ENCODE data around the gene SNX21.

SNX21 gene

GRCh38 chr20:45814314-45814713, 19.3 kb upstream of the SNX21 start:
- H3K9ac ChIP-seq (ENCODE audit: insufficient read length, low read depth) = no peak overlapping the region
- H3K36me3 ChIP-seq (ENCODE audit: insufficient read depth, insufficient read length, low read length) = peaks cover 69% of the 10 kb centered on the region
- H3K27me3 ChIP-seq (ENCODE audit: insufficient read depth, insufficient read length) = no peaks in the 10 kb centered on the region
- peaks cover 17% of the 10 kb centered on the region for H3K4me1 ChIP-seq (ENCODE audit: insufficient read depth, insufficient read length)
- peak overlapping the region; percentile 96 for H3K4me3 ChIP-seq (ENCODE audit: insufficient read length, low read depth)
- no peak for TF ChIP-seq SUZ12 (IDR thresholded peaks at IDR 0.05; ENCODE audit: extremely low read depth, insufficient read depth, insufficient read length)
- no peak for TF ChIP-seq ZNF274 (IDR thresholded peaks at IDR 0.05; ENCODE audit: low read depth, low read length)
- no peaks in the 10 kb centered on the region for H3K9me3 ChIP-seq (ENCODE audit: insufficient read depth, low read length)
- DNase-seq (ENCODE audit: low read depth, low spot score) = no peak

- no peak for DNase-seq (ENCODE audit: low read depth, low spot score)
- Histone ChIP-seq H3K9ac (ENCODE audit: insufficient read length, low read depth) (no peak overlapping the region), H3K27me3 (ENCODE audit: insufficient read depth, insufficient read length) (no peaks in the 10 kb centered on the region), H3K36me3 (ENCODE audit: insufficient read depth, insufficient read length, low read length) (peaks cover 48% of the 10 kb centered on the region), H3K4me1 (ENCODE audit: insufficient read depth, insufficient read length) (peaks cover 19% of the 10 kb centered on the region), H3K9me3 (ENCODE audit: insufficient read depth, low read length) (no peaks in the 10 kb centered on the region), H3K4me3 (ENCODE audit: insufficient read length, low read depth) (no peak overlapping the region)
- TF ChIP-seq YY1 (IDR thresholded peaks at IDR 0.05; ENCODE audit: insufficient read depth, insufficient read length) (no peak), SUZ12 (IDR thresholded peaks at IDR 0.05; ENCODE audit: extremely low read depth, insufficient read depth, insufficient read length) (no peak), ZNF274 (IDR thresholded peaks at IDR 0.05; ENCODE audit: low read depth, low read length) (no peak)
Observed at GRCh38 chr20:45816951-45817350, 16.6 kb upstream of the SNX21 start.

GRCh38 chr20:45817376-45818194, 16.0 kb upstream of the SNX21 start:
- Histone ChIP-seq H3K4me1 (ENCODE audit: insufficient read depth, insufficient read length) (peaks cover 20% of the 10 kb centered on the region), H3K9me3 (ENCODE audit: insufficient read depth, low read length) (no peaks in the 10 kb centered on the region), H3K36me3 (ENCODE audit: insufficient read depth, insufficient read length, low read length) (peaks cover 48% of the 10 kb centered on the region), H3K9ac (ENCODE audit: insufficient read length, low read depth) (no peak overlapping the region), H3K4me3 (ENCODE audit: insufficient read length, low read depth) (no peak overlapping the region), H3K27me3 (ENCODE audit: insufficient read depth, insufficient read length) (no peaks in the 10 kb centered on the region)
- no peak for DNase-seq (ENCODE audit: low read depth, low spot score)
- no peak for TF ChIP-seq ZNF274 (IDR thresholded peaks at IDR 0.05; ENCODE audit: low read depth, low read length)
- no peak for TF ChIP-seq YY1 (IDR thresholded peaks at IDR 0.05; ENCODE audit: insufficient read depth, insufficient read length)
- no peak for TF ChIP-seq SUZ12 (IDR thresholded peaks at IDR 0.05; ENCODE audit: extremely low read depth, insufficient read depth, insufficient read length)

GRCh38 chr20:45818239-45818638, 15.4 kb upstream of the SNX21 start:
- no peaks in the 10 kb centered on the region for H3K27me3 ChIP-seq (ENCODE audit: insufficient read depth, insufficient read length)
- H3K36me3 ChIP-seq (ENCODE audit: insufficient read depth, insufficient read length, low read length) = peaks cover 42% of the 10 kb centered on the region
- no peak overlapping the region for H3K4me3 ChIP-seq (ENCODE audit: insufficient read length, low read depth)
- peaks cover 20% of the 10 kb centered on the region for H3K4me1 ChIP-seq (ENCODE audit: insufficient read depth, insufficient read length)
- no peaks in the 10 kb centered on the region for H3K9me3 ChIP-seq (ENCODE audit: insufficient read depth, low read length)
- no peak overlapping the region for H3K9ac ChIP-seq (ENCODE audit: insufficient read length, low read depth)
- no peak for TF ChIP-seq ZNF274 (IDR thresholded peaks at IDR 0.05; ENCODE audit: low read depth, low read length)
- no peak for TF ChIP-seq YY1 (IDR thresholded peaks at IDR 0.05; ENCODE audit: insufficient read depth, insufficient read length)
- no peak for TF ChIP-seq SUZ12 (IDR thresholded peaks at IDR 0.05; ENCODE audit: extremely low read depth, insufficient read depth, insufficient read length)
- DNase-seq (ENCODE audit: low read depth, low spot score) = no peak

GRCh38 chr20:45819466-45819865, 14.1 kb upstream of the SNX21 start:
- TF ChIP-seq SUZ12 (IDR thresholded peaks at IDR 0.05; ENCODE audit: extremely low read depth, insufficient read depth, insufficient read length) (no peak), ZNF274 (IDR thresholded peaks at IDR 0.05; ENCODE audit: low read depth, low read length) (no peak), YY1 (IDR thresholded peaks at IDR 0.05; ENCODE audit: insufficient read depth, insufficient read length) (no peak)
- Histone ChIP-seq H3K4me3 (ENCODE audit: insufficient read length, low read depth) (no peak overlapping the region), H3K27me3 (ENCODE audit: insufficient read depth, insufficient read length) (no peaks in the 10 kb centered on the region), H3K4me1 (ENCODE audit: insufficient read depth, insufficient read length) (peaks cover 24% of the 10 kb centered on the region), H3K36me3 (ENCODE audit: insufficient read depth, insufficient read length, low read length) (peaks cover 30% of the 10 kb centered on the region), H3K9ac (ENCODE audit: insufficient read length, low read depth) (no peak overlapping the region), H3K9me3 (ENCODE audit: insufficient read depth, low read length) (no peaks in the 10 kb centered on the region)
- no peak for DNase-seq (ENCODE audit: low read depth, low spot score)

GRCh38 chr20:45821947-45822346, 11.7 kb upstream of the SNX21 start:
- Histone ChIP-seq H3K27me3 (ENCODE audit: insufficient read depth, insufficient read length) (no peaks in the 10 kb centered on the region), H3K4me1 (ENCODE audit: insufficient read depth, insufficient read length) (peaks cover 24% of the 10 kb centered on the region), H3K36me3 (ENCODE audit: insufficient read depth, insufficient read length, low read length) (peaks cover 7% of the 10 kb centered on the region), H3K9me3 (ENCODE audit: insufficient read depth, low read length) (no peaks in the 10 kb centered on the region), H3K4me3 (ENCODE audit: insufficient read length, low read depth) (no peak overlapping the region), H3K9ac (ENCODE audit: insufficient read length, low read depth) (no peak overlapping the region)
- TF ChIP-seq YY1 (IDR thresholded peaks at IDR 0.05; ENCODE audit: insufficient read depth, insufficient read length) (no peak), ZNF274 (IDR thresholded peaks at IDR 0.05; ENCODE audit: low read depth, low read length) (no peak), SUZ12 (IDR thresholded peaks at IDR 0.05; ENCODE audit: extremely low read depth, insufficient read depth, insufficient read length) (no peak)
- no peak for DNase-seq (ENCODE audit: low read depth, low spot score)

GRCh38 chr20:45822857-45823256, 10.7 kb upstream of the SNX21 start:
- Histone ChIP-seq H3K36me3 (ENCODE audit: insufficient read depth, insufficient read length, low read length) (peaks cover 2% of the 10 kb centered on the region), H3K9me3 (ENCODE audit: insufficient read depth, low read length) (no peaks in the 10 kb centered on the region), H3K9ac (ENCODE audit: insufficient read length, low read depth) (peak overlapping the region; percentile 12), H3K27me3 (ENCODE audit: insufficient read depth, insufficient read length) (no peaks in the 10 kb centered on the region), H3K4me1 (ENCODE audit: insufficient read depth, insufficient read length) (peaks cover 21% of the 10 kb centered on the region), H3K4me3 (ENCODE audit: insufficient read length, low read depth) (no peak overlapping the region)
- TF ChIP-seq SUZ12 (IDR thresholded peaks at IDR 0.05; ENCODE audit: extremely low read depth, insufficient read depth, insufficient read length) (no peak), YY1 (IDR thresholded peaks at IDR 0.05; ENCODE audit: insufficient read depth, insufficient read length) (no peak), ZNF274 (IDR thresholded peaks at IDR 0.05; ENCODE audit: low read depth, low read length) (no peak)
- no peak for DNase-seq (ENCODE audit: low read depth, low spot score)

Measured in NT2/D1 (cell line).